Left lung (tissue), 10 donors: Measurements from ENCODE around the gene ZSCAN29. TPM values are rescaled to one million over a fixed set of nuclear protein-coding genes. Genes with fewer than 3 reads are reported as not detected.
A peak's percentile ranks its signal among the peaks of the same experiment; 100 is the strongest.

Experiments used
- ATAC-seq: fragments of 200-7000 bp; cut with Tn5 transposase; one replicate; pipeline ENCODE4 v1.9.1; 2020; ENCODE audit warnings: moderate library complexity
- DNase-seq, 4 donors: peaks; one replicate each; pipeline ENCODE4 v3.0.0-alpha.2; 2013 to 2020
- H3K27ac ChIP-seq, 2 donors: fragments of 200-600 bp; sonication (generic) in 1 of 2; one replicate each; pipeline versions ENCODE4 v1.5.0 to v1.8.0; 2020 to 2021
- H3K27me3 ChIP-seq, 2 donors: fragments of 200-600 bp; sonication (generic) in 1 of 2; one replicate each; pipeline versions ENCODE4 v1.5.0 to v1.8.0; 2020 to 2021
- H3K36me3 ChIP-seq, 2 donors: fragments of 200-600 bp; sonication (generic) in 1 of 2; one replicate each; pipeline versions ENCODE4 v1.5.0 to v1.8.0; 2020 to 2021
- H3K4me1 ChIP-seq, 2 donors: fragments of 200-600 bp; one replicate each; pipeline ENCODE4 v1.8.0; 2021
- H3K4me3 ChIP-seq, 2 donors: fragments of 200-600 bp; sonication (generic) in 1 of 2; one replicate each; pipeline versions ENCODE4 v1.5.0 to v1.8.0; 2020 to 2021; ENCODE audit warnings: mild to moderate bottlenecking in 1 of 2
- H3K9me3 ChIP-seq, 2 donors: fragments of 200-600 bp; sonication (generic) in 1 of 2; one replicate each; pipeline versions ENCODE4 v1.5.0 to v1.8.0; 2020 to 2021
- CTCF ChIP-seq, 2 donors: fragments of 200-600 bp; sonication (generic) in 1 of 2; IDR thresholded peaks; one replicate each; pipeline versions ENCODE4 v1.5.0 to v1.8.0; 2021; ENCODE audit warnings: antibody characterized with exemption in 2 of 2
- intact Hi-C, 2 donors: fragments of 100-400 bp; cut with DNase I; formaldehyde crosslinking; loops; one replicate each; pipeline versions ENCODE4 v1.11.2 to v1.14.2; 2022
- polyA plus RNA-seq, 6 donors: library from polyadenylated mRNA; unstranded; fragments of 120-200 nt; gene quantifications; one replicate each; pipeline ENCODE4 v1.2.1, GENCODE V29; 2013; ENCODE audit not compliant: insufficient read length in 6 of 6
- total RNA-seq, 2 donors: library from RNA; stranded (reverse); fragmentation: NEBNext Ultra II Directional; extraction: Animal tissue kit (Norgen Biotek cat#: 25700); gene quantifications; one replicate each; pipeline ENCODE4 v1.2.1, GENCODE V29; 2021
- donor health status: DM: no; HTN: yes; CAD: no.
- donor health status: DM: no; HTN: no; CAD: no.

Gene ZSCAN29
- total and polyA plus RNA-seq, 8 donors, result 19.9 to 36.1 (median 33.7) TPM

- intact Hi-C loops, result no loop called here
- no peaks in the 10 kb centered on the region for H3K4me1 ChIP-seq
- no peak for TF ChIP-seq CTCF (IDR thresholded peaks at IDR 0.05)
- H3K9me3 ChIP-seq, result peaks cover 0 to 3% of the 10 kb centered on the region in 2 donors
- no peak overlapping the region for H3K4me3 ChIP-seq
- no peak overlapping the region for H3K27ac ChIP-seq
- DNase-seq (no peak), ATAC-seq (no peak)
- no peaks in the 10 kb centered on the region for H3K27me3 ChIP-seq
- peaks cover 0 to 37% of the 10 kb centered on the region in 2 donors for H3K36me3 ChIP-seq
Measured at GRCh38 chr15:43352693-43353382, 18.0 kb downstream of the ZSCAN29 start.

GRCh38 chr15:43347114-43347513 lies 23.7 kb downstream of the ZSCAN29 start:
- TF ChIP-seq CTCF (IDR thresholded peaks at IDR 0.05), result no peak
- Histone ChIP-seq H3K27ac (no peak overlapping the region), H3K4me3 (no peak overlapping the region), H3K27me3 (no peaks in the 10 kb centered on the region), H3K36me3 (peaks cover 0 to 32% of the 10 kb centered on the region in 2 donors), H3K9me3 (no peaks in the 10 kb centered on the region), H3K4me1 (no peaks in the 10 kb centered on the region)
- DNase-seq, result no peak
- intact Hi-C loops, result no loop called here
- no peak for ATAC-seq

GRCh38 chr15:43346305-43346704 lies 24.5 kb downstream of the ZSCAN29 start:
- Histone ChIP-seq H3K4me3 (no peak overlapping the region), H3K9me3 (no peaks in the 10 kb centered on the region), H3K27me3 (no peaks in the 10 kb centered on the region), H3K4me1 (no peaks in the 10 kb centered on the region), H3K36me3 (peaks cover 0 to 25% of the 10 kb centered on the region in 2 donors), H3K27ac (no peak overlapping the region)
- TF ChIP-seq CTCF (IDR thresholded peaks at IDR 0.05), result no peak
- ATAC-seq (no peak), DNase-seq (no peak)
- intact Hi-C loops, result no loop called here

- Histone ChIP-seq H3K36me3 (peaks cover 0 to 7% of the 10 kb centered on the region in 2 donors), H3K9me3 (no peaks in the 10 kb centered on the region), H3K27me3 (no peaks in the 10 kb centered on the region), H3K4me1 (peaks cover 10 to 24% of the 10 kb centered on the region in 2 donors), H3K27ac (peak overlapping the region; percentile 92 to 93), H3K4me3 (peak overlapping the region; percentile 76 to 79)
- TF ChIP-seq CTCF (IDR thresholded peaks at IDR 0.05), result no peak
- intact Hi-C loops, result no loop called here
- ATAC-seq (no peak), DNase-seq (no peak)
Measured at GRCh38 chr15:43330780-43331087, 40.1 kb downstream of the ZSCAN29 start.

- ATAC-seq, result peak; percentile 96
- no peaks in the 10 kb centered on the region for H3K27me3 ChIP-seq
Measured at GRCh38 chr15:43329960-43330779, 40.7 kb downstream of the ZSCAN29 start, which contains the start of gene LCMT2. Gene LCMT2 (minus strand): TSS chr15:43330573. CDS start chr15:43330489, 84 bp downstream.

More at GRCh38 chr15:43329960-43330779, 40.7 kb downstream of the ZSCAN29 start, which contains the start of gene LCMT2:
- intact Hi-C loops, result no loop called here
- no peak for TF ChIP-seq CTCF (IDR thresholded peaks at IDR 0.05)
- H3K4me1 ChIP-seq, result peaks cover 10 to 24% of the 10 kb centered on the region in 2 donors
- H3K9me3 ChIP-seq, result no peaks in the 10 kb centered on the region
- H3K27ac ChIP-seq, result peak within 1 kb of the TSS; percentile 92 to 93
- H3K36me3 ChIP-seq, result peaks cover 0 to 4% of the 10 kb centered on the region in 2 donors
- DNase-seq, result peak; percentile 93 to 97 (median 96)
- peak within 1 kb of the TSS; percentile 76 to 79 for H3K4me3 ChIP-seq
